ENCODE measurements around the gene TEX29. TPM values are rescaled to one million over a fixed set of nuclear protein-coding genes. Genes with fewer than 3 reads are reported as not detected.
A peak's percentile ranks its signal among the peaks of the same experiment; 100 is the strongest.

Gene TEX29
- total RNA-seq, 1 donor from 2014 or later, result 0.97 TPM

DNA sequence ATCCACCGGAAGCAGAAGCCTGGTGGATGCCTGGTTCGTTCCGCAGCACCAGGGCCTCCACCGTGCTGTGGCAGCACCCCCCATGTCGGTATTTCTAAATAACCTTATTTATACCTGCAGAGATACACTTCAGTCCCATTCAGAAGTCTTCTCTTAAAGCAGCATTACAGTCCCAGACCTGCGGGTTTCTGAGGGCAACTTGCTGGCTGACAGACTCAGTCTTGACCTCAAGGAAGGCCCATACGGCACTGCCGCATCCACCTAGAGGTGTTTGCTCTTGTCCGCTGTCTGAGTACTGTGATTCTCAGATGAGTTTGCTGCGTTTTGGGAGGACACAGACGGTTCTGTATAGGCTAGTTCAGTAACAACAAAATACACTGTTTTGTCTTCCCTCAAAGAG is 16.9 kb upstream of the TEX29 start:
- TF ChIP-seq, protein P1, sequence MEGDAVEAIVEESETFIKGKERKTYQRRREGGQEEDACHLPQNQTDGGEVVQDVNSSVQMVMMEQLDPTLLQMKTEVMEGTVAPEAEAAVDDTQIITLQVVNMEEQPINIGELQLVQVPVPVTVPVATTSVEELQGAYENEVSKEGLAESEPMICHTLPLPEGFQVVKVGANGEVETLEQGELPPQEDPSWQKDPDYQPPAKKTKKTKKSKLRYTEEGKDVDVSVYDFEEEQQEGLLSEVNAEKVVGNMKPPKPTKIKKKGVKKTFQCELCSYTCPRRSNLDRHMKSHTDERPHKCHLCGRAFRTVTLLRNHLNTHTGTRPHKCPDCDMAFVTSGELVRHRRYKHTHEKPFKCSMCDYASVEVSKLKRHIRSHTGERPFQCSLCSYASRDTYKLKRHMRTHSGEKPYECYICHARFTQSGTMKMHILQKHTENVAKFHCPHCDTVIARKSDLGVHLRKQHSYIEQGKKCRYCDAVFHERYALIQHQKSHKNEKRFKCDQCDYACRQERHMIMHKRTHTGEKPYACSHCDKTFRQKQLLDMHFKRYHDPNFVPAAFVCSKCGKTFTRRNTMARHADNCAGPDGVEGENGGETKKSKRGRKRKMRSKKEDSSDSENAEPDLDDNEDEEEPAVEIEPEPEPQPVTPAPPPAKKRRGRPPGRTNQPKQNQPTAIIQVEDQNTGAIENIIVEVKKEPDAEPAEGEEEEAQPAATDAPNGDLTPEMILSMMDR (IDR thresholded peaks at IDR 0.05), result no peak
- Histone ChIP-seq H3K4me1 (no peaks in the 10 kb centered on the region), H3K36me3 (peaks cover 78% of the 10 kb centered on the region), H3K9me3 (no peaks in the 10 kb centered on the region), H3K27me3 (ENCODE audit: low read depth) (no peaks in the 10 kb centered on the region), H3K4me3 (no peak overlapping the region), H3K27ac (no peak overlapping the region)
- DNase-seq (no peak), ATAC-seq (no peak)
- intact Hi-C loops (cut with DNase I), result no loop called here

DNA sequence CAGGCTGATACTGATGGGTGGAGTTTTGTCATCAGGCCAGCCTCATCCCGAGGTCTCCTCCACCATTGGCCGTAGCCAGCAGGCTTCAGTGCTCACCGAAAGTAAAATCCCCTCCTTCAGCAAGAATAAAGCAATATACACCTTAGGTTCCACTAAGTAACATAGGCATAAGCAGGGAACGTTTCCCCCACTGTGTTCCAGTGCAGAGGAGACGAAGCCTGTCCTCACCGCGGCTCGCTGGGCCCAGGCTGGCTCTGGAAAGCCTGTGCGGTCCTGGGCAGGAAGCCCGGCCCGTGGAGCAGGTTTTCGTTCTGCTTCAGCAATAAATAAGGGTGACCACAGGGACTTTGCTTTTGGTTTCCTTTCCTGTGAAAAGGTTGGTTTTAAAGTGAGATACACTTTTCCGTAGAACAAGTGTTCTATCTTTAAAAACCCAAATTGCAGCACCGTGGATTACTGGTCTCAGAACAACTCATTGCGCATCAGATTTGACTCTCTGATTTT is 16.3 kb upstream of the TEX29 start:
- Histone ChIP-seq H3K36me3 (peaks cover 72% of the 10 kb centered on the region), H3K9me3 (no peaks in the 10 kb centered on the region), H3K4me3 (no peak overlapping the region), H3K4me1 (no peaks in the 10 kb centered on the region), H3K27ac (no peak overlapping the region), H3K27me3 (ENCODE audit: low read depth) (no peaks in the 10 kb centered on the region)
- intact Hi-C loops (cut with DNase I), result no loop called here
- TF ChIP-seq, protein P1 (IDR thresholded peaks at IDR 0.05), result no peak
- ATAC-seq (no peak), DNase-seq (no peak)

DNA sequence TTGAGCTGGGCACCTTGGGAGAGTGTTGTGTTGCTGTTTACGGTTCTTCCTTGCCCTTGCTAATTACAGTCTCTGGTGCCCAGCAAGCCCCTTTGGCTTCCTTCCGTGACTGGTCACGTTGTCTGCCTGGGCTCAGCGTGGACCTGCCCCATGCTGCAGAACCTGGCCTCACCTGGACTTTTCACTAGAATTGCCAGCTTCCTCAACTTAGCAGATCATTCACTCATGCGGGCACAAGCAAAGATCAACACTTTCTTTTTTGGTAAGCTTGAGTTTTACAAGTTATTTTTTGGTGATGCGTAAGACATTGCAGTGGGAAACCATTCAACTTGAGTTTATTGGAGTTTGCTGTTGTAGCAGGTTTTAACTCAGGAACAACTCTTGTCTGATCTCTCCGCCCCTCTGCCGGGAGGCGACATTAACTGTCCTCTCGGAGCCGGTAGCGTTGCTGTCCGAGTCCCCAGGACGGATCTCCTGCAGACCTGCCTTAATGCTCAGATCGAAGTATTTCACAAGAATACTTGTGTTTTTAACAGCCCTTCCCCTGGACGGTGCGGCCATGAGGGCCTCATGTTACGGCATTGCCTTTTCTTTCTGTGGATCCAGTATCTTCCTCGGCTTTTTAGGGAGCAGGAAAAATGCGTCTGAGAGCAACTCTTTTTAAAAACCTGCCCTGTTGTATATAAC is 15.7 kb upstream of the TEX29 start:
- Histone ChIP-seq H3K4me1 (no peaks in the 10 kb centered on the region), H3K4me3 (no peak overlapping the region), H3K36me3 (peaks cover 72% of the 10 kb centered on the region), H3K27ac (no peak overlapping the region), H3K9me3 (no peaks in the 10 kb centered on the region), H3K27me3 (ENCODE audit: low read depth) (no peaks in the 10 kb centered on the region)
- intact Hi-C loops (cut with DNase I), result no loop called here
- DNase-seq (no peak), ATAC-seq (no peak)
- TF ChIP-seq, protein P1 (IDR thresholded peaks at IDR 0.05), result no peak

DNA sequence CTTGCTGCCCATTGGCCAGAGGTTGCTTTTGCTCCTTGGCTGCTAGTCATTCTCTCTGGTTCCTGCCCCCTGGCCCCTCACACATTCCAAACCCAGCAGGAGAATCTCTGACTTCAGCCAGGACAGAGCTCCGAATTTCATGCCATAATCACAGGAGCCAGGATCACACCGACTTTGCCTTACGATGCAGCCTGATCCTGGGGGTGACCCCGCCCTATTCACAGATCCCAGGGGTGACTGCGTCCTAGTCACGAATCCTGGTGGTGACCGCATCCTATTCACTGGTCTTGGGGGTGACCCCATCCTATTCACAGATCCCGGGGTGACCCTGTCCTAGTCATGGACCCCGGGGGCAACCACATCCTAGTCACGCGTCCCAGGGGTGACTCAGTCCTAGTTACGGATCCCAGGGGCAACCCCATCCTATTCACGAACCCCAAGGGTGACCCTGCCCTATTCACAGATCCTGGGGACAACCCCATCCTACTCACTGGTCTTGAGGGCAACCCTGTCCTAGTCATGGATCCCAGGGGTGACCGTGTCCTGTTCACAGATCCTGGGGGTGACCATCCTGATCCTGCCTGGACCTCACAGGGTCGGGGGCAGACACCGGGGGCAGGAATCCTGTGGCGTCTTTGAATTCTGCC is 7.4 kb upstream of the TEX29 start:
- H3K4me3 ChIP-seq, result no peak overlapping the region
- ATAC-seq (peak in 1 of 2 donors; percentile 38), DNase-seq (no peak)
- no peaks in the 10 kb centered on the region for H3K4me1 ChIP-seq
- H3K27me3 ChIP-seq (ENCODE audit: low read depth), result no peaks in the 10 kb centered on the region
- TF ChIP-seq, protein P1 (IDR thresholded peaks at IDR 0.05), result no peak
- intact Hi-C loops (cut with DNase I), result no loop called here
- H3K36me3 ChIP-seq, result peaks cover 8% of the 10 kb centered on the region
- H3K27ac ChIP-seq, result no peak overlapping the region
- H3K9me3 ChIP-seq, result peaks cover 8% of the 10 kb centered on the region

DNA sequence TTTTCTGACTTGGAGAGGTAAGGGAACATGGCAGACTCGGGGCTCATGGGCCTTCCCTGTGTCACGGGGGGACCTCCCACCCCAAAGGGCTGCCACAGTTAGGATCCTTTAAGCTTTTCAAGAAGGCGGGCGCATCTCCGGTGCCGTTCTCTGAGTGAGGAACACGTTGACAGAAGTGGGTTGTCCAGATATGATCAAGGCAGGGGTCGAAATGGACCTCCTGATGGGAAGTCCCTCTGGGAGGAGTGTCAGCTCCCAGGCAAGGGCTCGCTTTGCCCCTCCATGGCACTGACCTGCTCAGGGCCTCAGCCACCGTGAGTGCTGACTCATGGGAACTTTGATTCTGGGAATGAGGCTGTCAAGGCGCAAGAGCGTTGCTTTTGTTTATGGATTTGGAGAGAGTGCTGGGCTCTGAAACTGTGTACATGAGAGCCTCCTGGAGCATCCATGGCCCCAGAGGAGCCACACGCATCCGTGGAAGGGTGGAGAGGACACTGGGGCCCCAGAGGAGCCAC is 6.5 kb upstream of the TEX29 start:
- H3K36me3 ChIP-seq, result peaks cover 8% of the 10 kb centered on the region
- ATAC-seq (no peak), DNase-seq (no peak)
- no peak overlapping the region for H3K4me3 ChIP-seq
- no peaks in the 10 kb centered on the region for H3K4me1 ChIP-seq
- H3K27ac ChIP-seq, result no peak overlapping the region
- intact Hi-C loops (cut with DNase I), result no loop called here
- H3K9me3 ChIP-seq, result peaks cover 8% of the 10 kb centered on the region
- TF ChIP-seq, protein P1 (IDR thresholded peaks at IDR 0.05), result no peak
- no peaks in the 10 kb centered on the region for H3K27me3 ChIP-seq (ENCODE audit: low read depth)
